ENCODE measurements around the gene FRY. TPM values are rescaled to one million over a fixed set of nuclear protein-coding genes. Genes with fewer than 3 reads are reported as not detected.

Gene FRY
- total and polyA plus RNA-seq, 4 experiments from 2014 or later, result 2.3 to 19.2 (median 11.8) TPM

DNA sequence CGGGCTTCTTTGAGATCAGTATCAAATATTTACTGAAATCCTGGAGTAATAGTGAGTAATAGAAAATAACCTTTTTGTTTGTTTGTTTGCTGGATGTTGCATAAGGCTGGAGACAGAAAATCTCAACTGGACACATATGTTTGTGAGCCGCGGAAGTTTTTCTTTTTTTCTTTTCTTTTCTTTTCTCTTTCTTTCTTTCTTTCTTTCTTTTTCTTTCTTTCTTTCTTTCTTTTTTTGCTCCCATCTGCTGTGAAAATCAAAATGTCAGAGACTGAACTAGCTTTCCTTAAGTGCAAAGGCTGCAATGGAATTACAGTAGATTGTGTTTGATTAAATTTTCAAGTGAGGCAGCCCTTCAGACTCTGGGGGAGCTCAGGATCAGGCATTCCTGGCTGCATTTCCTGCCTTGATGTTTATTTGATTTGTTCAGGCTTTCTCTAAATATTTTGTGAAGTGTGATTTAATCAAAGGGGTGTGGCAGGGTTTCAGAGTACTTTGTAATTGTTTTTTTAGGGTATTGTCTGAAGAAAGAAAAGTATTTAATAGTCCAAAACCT is 319 bp downstream of the FRY start:
- no peaks in the 10 kb centered on the region for H3K36me3 ChIP-seq (ENCODE audit: insufficient read depth, low read length)
- H3K4me3 ChIP-seq (ENCODE audit: low read length in 2 of 2), result peak overlapping the region in 1 of 2 donors; percentile 57
- POLR2A ChIA-PET (ENCODE audit: partially characterized antibody), result interaction anchor here (2.1 kb wide), 1 partner anchor 15 kb away, joined by 12 read pairs; no protein-coding TSS in a partner anchor
- Mint-ChIP-seq H3K9me3 (no peaks in the 10 kb centered on the region), H3K4me3 (peak overlapping the region; percentile 88 to 94 (median 90)), H3K4me1 (peaks cover 13 to 53% (median 41%) of the 10 kb centered on the region in 4 donors), H3K27ac (peak overlapping the region; percentile 27 to 88 (median 84)), H3K36me3 (peaks cover 0 to 6% of the 10 kb centered on the region in 2 donors), H3K27me3 (peaks cover under 1 to 2% of the 10 kb centered on the region in 2 donors)
- peaks cover 27% of the 10 kb centered on the region for H3K4me1 ChIP-seq (ENCODE audit: insufficient read depth, low read length)
- CTCF ChIA-PET (ENCODE audit: partially characterized antibody), result interaction anchor here (1.4 kb wide), 2 partner anchors 15 to 122 kb away, joined by 3 to 4 read pairs; no protein-coding TSS in a partner anchor
- intact Hi-C loops (cut with micrococcal nuclease), result loop anchor here (2.0 to 10.0 kb wide), 2 partner anchors 15 to 113 kb away; no protein-coding TSS in a partner anchor
- no peak for DNase-seq
- H3K27ac ChIP-seq (ENCODE audit: low read depth, low read length), result peak overlapping the region; percentile 57
- no peaks in the 10 kb centered on the region for H3K9me3 ChIP-seq (ENCODE audit: control insufficient read depth in 1 of 2, low read length in 2 of 2)
- no peaks in the 10 kb centered on the region for H3K27me3 ChIP-seq (ENCODE audit: insufficient read depth, low read length)

DNA sequence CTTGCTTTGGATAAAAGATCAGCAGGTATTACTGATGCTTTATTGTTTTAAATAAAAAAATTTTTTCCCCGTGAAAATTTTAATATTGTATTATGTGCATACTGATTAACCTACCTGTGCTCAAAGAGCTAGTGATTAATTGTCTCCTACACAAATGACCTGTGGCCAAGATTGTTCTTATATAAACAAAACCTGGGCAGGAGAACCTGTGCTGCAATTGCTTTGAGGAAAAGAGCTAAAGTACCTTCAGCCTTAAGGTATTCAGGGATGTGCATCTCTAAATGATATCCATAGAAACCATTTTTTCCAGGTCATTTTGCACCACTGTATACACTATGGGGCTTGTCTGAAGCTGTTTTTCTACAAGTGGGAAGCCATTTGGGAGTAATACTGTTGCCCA is 1.2 kb downstream of the FRY start:
- Mint-ChIP-seq H3K9me3 (no peaks in the 10 kb centered on the region), H3K36me3 (peaks cover 0 to 6% of the 10 kb centered on the region in 2 donors), H3K27me3 (peaks cover 1 to 2% of the 10 kb centered on the region in 2 donors), H3K4me1 (peaks cover 14 to 62% (median 44%) of the 10 kb centered on the region in 4 donors), H3K27ac (no peak overlapping the region), H3K4me3 (peak overlapping the region in 7 of 8 donors; percentile 48 to 94 (median 77))
- no peaks in the 10 kb centered on the region for H3K9me3 ChIP-seq (ENCODE audit: control insufficient read depth in 1 of 2, low read length in 2 of 2)
- POLR2A ChIA-PET (ENCODE audit: partially characterized antibody), result no interaction called here
- no peak overlapping the region for H3K4me3 ChIP-seq (ENCODE audit: low read length in 2 of 2)
- no peak overlapping the region for H3K27ac ChIP-seq (ENCODE audit: low read depth, low read length)
- no peak for DNase-seq
- peaks cover 27% of the 10 kb centered on the region for H3K4me1 ChIP-seq (ENCODE audit: insufficient read depth, low read length)
- H3K27me3 ChIP-seq (ENCODE audit: insufficient read depth, low read length), result no peaks in the 10 kb centered on the region
- no peaks in the 10 kb centered on the region for H3K36me3 ChIP-seq (ENCODE audit: insufficient read depth, low read length)
- CTCF ChIA-PET (ENCODE audit: partially characterized antibody), result interaction anchor here (1.3 to 2.3 kb wide), 3 partner anchors 15 to 122 kb away, joined by 3 to 7 read pairs (median 3); no protein-coding TSS in a partner anchor
- intact Hi-C loops (cut with micrococcal nuclease), result loop anchor here (10.0 kb wide), 1 partner anchor 112 kb away; no protein-coding TSS in a partner anchor

DNA sequence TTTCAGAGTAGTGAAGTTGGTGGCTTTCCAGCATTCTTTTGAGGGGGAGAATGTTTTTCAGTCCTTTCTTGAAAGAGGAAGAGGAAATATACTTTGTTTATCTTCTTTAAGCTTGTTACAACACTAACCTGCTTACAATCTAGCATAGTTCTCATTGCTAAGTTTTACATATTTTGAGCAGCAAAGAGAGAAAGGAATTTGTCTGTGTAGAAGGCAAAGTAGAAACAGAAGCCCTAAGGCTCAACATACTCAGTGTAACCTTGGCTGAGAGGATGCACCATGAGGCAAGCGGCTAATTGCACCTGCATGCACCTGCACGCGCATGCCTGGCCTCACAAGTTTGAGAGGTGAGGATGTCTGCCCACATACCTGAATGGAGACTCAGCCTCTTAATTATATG is 2.2 kb downstream of the FRY start:
- H3K27me3 Mint-ChIP-seq, result peaks cover 1 to 2% of the 10 kb centered on the region in 2 donors
- Histone ChIP-seq H3K9me3 (ENCODE audit: control insufficient read depth in 1 of 2, low read length in 2 of 2) (no peaks in the 10 kb centered on the region), H3K36me3 (ENCODE audit: insufficient read depth, low read length) (no peaks in the 10 kb centered on the region), H3K27ac (ENCODE audit: low read depth, low read length) (no peak overlapping the region), H3K4me1 (ENCODE audit: insufficient read depth, low read length) (peaks cover 27% of the 10 kb centered on the region), H3K4me3 (ENCODE audit: low read length in 2 of 2) (no peak overlapping the region), H3K27me3 (ENCODE audit: insufficient read depth, low read length) (no peaks in the 10 kb centered on the region)
- ChIA-PET POLR2A (ENCODE audit: partially characterized antibody) (no interaction called here), CTCF (ENCODE audit: partially characterized antibody) (interaction anchor here (1.0 to 2.3 kb wide), 3 partner anchors 11 to 124 kb away, joined by 3 to 7 read pairs (median 4); no protein-coding TSS in a partner anchor)
- H3K36me3 Mint-ChIP-seq, result peaks cover 0 to 6% of the 10 kb centered on the region in 2 donors
- no peaks in the 10 kb centered on the region for H3K9me3 Mint-ChIP-seq
- intact Hi-C loops (cut with micrococcal nuclease), result loop anchor here (10.0 kb wide), 1 partner anchor 111 kb away; no protein-coding TSS in a partner anchor
- peaks cover 14 to 65% (median 46%) of the 10 kb centered on the region in 4 donors for H3K4me1 Mint-ChIP-seq
- H3K27ac Mint-ChIP-seq, result peak overlapping the region in 2 of 7 donors; percentile 0 to 6
- no peak for DNase-seq
- H3K4me3 Mint-ChIP-seq, result peak overlapping the region in 6 of 8 donors; percentile 0 to 90 (median 31)

DNA sequence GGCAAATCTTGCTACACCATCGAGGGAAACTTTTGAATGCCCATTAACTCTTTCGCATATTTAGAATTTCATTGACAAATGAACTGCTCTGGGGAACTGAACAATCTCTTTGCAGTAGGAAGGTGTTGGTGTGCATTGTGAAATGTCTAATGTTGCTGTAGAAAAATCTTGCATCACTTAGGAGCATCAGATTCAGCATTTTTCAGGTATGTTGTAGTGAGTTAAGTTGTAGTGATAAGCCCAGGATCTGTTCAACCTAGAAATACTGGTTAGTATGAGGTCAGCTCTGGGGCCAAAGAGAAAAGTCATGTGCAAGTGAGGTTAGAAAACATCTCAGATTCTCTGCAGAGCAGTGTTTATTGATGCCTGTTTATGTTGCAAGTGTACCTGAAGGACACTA is 4.1 kb downstream of the FRY start:
- ChIA-PET POLR2A (ENCODE audit: partially characterized antibody) (no interaction called here), CTCF (ENCODE audit: partially characterized antibody) (interaction anchor here (1.0 kb wide), 1 partner anchor 126 kb away, joined by 3 read pairs; no protein-coding TSS in a partner anchor)
- peaks cover 0 to 5% of the 10 kb centered on the region in 2 donors for H3K36me3 Mint-ChIP-seq
- peaks cover 1 to 2% of the 10 kb centered on the region in 2 donors for H3K27me3 Mint-ChIP-seq
- H3K27ac ChIP-seq (ENCODE audit: low read depth, low read length), result no peak overlapping the region
- peaks cover 23% of the 10 kb centered on the region for H3K4me1 ChIP-seq (ENCODE audit: insufficient read depth, low read length)
- H3K4me1 Mint-ChIP-seq, result peaks cover 13 to 66% (median 48%) of the 10 kb centered on the region in 4 donors
- H3K9me3 ChIP-seq (ENCODE audit: control insufficient read depth in 1 of 2, low read length in 2 of 2), result no peaks in the 10 kb centered on the region
- intact Hi-C loops (cut with micrococcal nuclease), result loop anchor here (10.0 kb wide), 1 partner anchor 109 kb away; no protein-coding TSS in a partner anchor
- no peaks in the 10 kb centered on the region for H3K9me3 Mint-ChIP-seq
- H3K27me3 ChIP-seq (ENCODE audit: insufficient read depth, low read length), result no peaks in the 10 kb centered on the region
- H3K27ac Mint-ChIP-seq, result peak overlapping the region in 5 of 7 donors; percentile 15 to 61 (median 35)
- DNase-seq, result no peak
- no peak overlapping the region for H3K4me3 ChIP-seq (ENCODE audit: low read length in 2 of 2)
- H3K4me3 Mint-ChIP-seq, result peak overlapping the region in 3 of 8 donors; percentile 42 to 82 (median 75)
- no peaks in the 10 kb centered on the region for H3K36me3 ChIP-seq (ENCODE audit: insufficient read depth, low read length)

DNA sequence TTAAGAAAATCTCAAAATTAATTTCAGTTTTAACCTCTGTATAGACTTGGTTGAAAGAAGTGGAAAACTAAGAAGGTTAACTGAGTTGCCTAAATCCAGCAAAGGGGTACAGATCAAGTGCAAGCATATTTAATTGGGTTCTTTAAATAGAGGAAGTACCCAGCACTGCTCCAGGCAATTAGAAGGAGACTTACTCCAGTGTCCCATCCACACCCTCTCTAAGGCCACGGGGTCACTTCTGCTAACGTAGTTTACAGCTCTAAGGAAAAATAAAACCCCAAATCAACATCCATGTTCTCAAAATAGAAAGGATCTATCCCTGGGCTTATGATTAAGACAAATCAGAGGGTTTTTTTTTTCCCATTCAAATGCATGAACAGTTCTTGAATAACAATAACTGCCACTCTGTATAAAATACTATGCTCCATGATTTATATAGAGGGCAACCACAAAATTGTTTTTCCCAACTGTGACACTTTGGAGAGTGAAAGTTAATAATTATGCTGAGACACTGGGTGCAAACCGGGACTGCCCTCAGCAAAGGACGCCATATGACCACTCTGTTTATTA is 4.6 kb downstream of the FRY start:
- Mint-ChIP-seq H3K36me3 (peaks cover 0 to 4% of the 10 kb centered on the region in 2 donors), H3K27me3 (peaks cover 1 to 2% of the 10 kb centered on the region in 2 donors), H3K9me3 (no peaks in the 10 kb centered on the region), H3K4me3 (peak overlapping the region in 5 of 8 donors; percentile 39 to 82 (median 70)), H3K27ac (peak overlapping the region in 5 of 7 donors; percentile 30 to 72 (median 54)), H3K4me1 (peaks cover 11 to 63% (median 47%) of the 10 kb centered on the region in 4 donors)
- Histone ChIP-seq H3K27ac (ENCODE audit: low read depth, low read length) (no peak overlapping the region), H3K36me3 (ENCODE audit: insufficient read depth, low read length) (no peaks in the 10 kb centered on the region), H3K4me3 (ENCODE audit: low read length in 2 of 2) (no peak overlapping the region), H3K9me3 (ENCODE audit: control insufficient read depth in 1 of 2, low read length in 2 of 2) (no peaks in the 10 kb centered on the region), H3K27me3 (ENCODE audit: insufficient read depth, low read length) (no peaks in the 10 kb centered on the region), H3K4me1 (ENCODE audit: insufficient read depth, low read length) (peaks cover 20% of the 10 kb centered on the region)
- POLR2A ChIA-PET (ENCODE audit: partially characterized antibody), result no interaction called here
- no peak for DNase-seq
- CTCF ChIA-PET (ENCODE audit: partially characterized antibody), result interaction anchor here (0.7 to 1.0 kb wide), 2 partner anchors 28 to 127 kb away, joined by 3 read pairs; no protein-coding TSS in a partner anchor
- intact Hi-C loops (cut with micrococcal nuclease), result loop anchor here (10.0 kb wide), 1 partner anchor 109 kb away; no protein-coding TSS in a partner anchor

DNA sequence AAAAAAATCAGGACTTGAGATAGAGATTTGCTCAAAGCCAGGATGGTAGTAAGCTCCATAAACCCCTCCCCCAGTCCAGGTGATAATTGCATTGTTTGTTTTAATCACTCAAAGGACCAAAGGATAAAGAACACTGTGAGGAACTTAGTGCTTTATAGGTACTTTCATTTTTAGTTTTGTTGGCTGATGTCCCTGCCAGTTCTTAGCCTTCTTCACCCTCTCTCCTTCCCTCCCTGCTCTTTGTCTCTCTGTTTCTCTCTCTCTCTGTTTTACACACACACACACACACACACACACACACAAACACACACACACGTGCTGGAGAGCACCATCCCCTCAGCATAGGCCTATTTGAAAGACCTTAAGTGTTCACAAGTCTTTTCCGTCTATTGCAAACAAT is 5.2 kb downstream of the FRY start:
- H3K4me1 Mint-ChIP-seq, result peaks cover 9 to 65% (median 46%) of the 10 kb centered on the region in 4 donors
- no peak overlapping the region for H3K27ac ChIP-seq (ENCODE audit: low read depth, low read length)
- POLR2A ChIA-PET (ENCODE audit: partially characterized antibody), result no interaction called here

More for the DNA sequence above, 5.2 kb downstream of the FRY start:
- H3K27me3 ChIP-seq (ENCODE audit: insufficient read depth, low read length), result no peaks in the 10 kb centered on the region
- Mint-ChIP-seq H3K9me3 (no peaks in the 10 kb centered on the region), H3K36me3 (no peaks in the 10 kb centered on the region), H3K4me3 (peak overlapping the region in 7 of 8 donors; percentile 36 to 82 (median 47)), H3K27me3 (peaks cover under 1 to 1% of the 10 kb centered on the region in 2 donors), H3K27ac (peak overlapping the region in 5 of 7 donors; percentile 50 to 82 (median 61))
- peaks cover 20% of the 10 kb centered on the region for H3K4me1 ChIP-seq (ENCODE audit: insufficient read depth, low read length)
- CTCF ChIA-PET (ENCODE audit: partially characterized antibody), result interaction anchor here (0.7 kb wide), 1 partner anchor 29 kb away, joined by 3 read pairs; no protein-coding TSS in a partner anchor
- H3K4me3 ChIP-seq (ENCODE audit: low read length in 2 of 2), result no peak overlapping the region
- no peaks in the 10 kb centered on the region for H3K9me3 ChIP-seq (ENCODE audit: control insufficient read depth in 1 of 2, low read length in 2 of 2)
- intact Hi-C loops (cut with micrococcal nuclease), result loop anchor here (10.0 kb wide), 1 partner anchor 108 kb away; no protein-coding TSS in a partner anchor
- DNase-seq, result no peak
- no peaks in the 10 kb centered on the region for H3K36me3 ChIP-seq (ENCODE audit: insufficient read depth, low read length)

Measured in CD4-positive, alpha-beta memory T cell (primary cell).